CD4-positive, alpha-beta T cell (primary cell): ENCODE results near the gene TCF12. TPM values are rescaled to one million over a fixed set of nuclear protein-coding genes. Genes with fewer than 3 reads are reported as not detected.

Source experiments
- ATAC-seq: fragments of 200-7000 bp; cut with Tn5 transposase; one replicate; pipeline ENCODE4 v1.10.0; 2022; ENCODE audit warnings: mild to moderate bottlenecking; ENCODE audit not compliant: poor library complexity
- CTCF ChIA-PET: fragments of 350-600 bp; sonication (Branson Sonifier 250); formaldehyde crosslinking; loops from one replicate; lab custom pipeline; 2021; ENCODE audit warnings: antibody characterized with exemption, inconsistent platforms; lab: Charles Lee
- POLR2A ChIA-PET: fragments of 350-600 bp; sonication (Branson Sonifier 250); formaldehyde crosslinking; loops from one replicate; lab custom pipeline; 2021; ENCODE audit warnings: antibody characterized with exemption, inconsistent platforms; lab: Charles Lee
- DNase-seq, 14 experiments: peaks; one replicate each; pipeline ENCODE4 v3.0.0-alpha.2; 2013 to 2020; ENCODE audit warnings: mixed read lengths in 2 of 14
- H3K27ac ChIP-seq, 2 donors: one replicate each; pipeline versions ENCODE4 v1.5.1 to v1.7.0; 2013; ENCODE audit warnings: low read length in 2 of 2, low read depth in 1 of 2, mild to moderate bottlenecking in 1 of 2
- H3K27me3 ChIP-seq, 2 experiments: 1 replicate in 1 of 2; 2 replicates in 1 of 2; pipeline versions ENCODE4 v1.6.1 to v1.7.0; 2013; ENCODE audit warnings: low read length in 2 of 2, control low read depth in 1 of 2, mild to moderate bottlenecking in 1 of 2, moderate library complexity in 1 of 2; ENCODE audit not compliant: insufficient read depth in 2 of 2, control insufficient read depth in 1 of 2
- H3K36me3 ChIP-seq: one replicate; pipeline ENCODE4 v1.6.1; 2013; ENCODE audit warnings: low read length, control low read depth; ENCODE audit not compliant: insufficient read depth
- H3K4me1 ChIP-seq: one replicate; pipeline ENCODE4 v1.6.1; 2013; ENCODE audit warnings: low read length, control low read depth; ENCODE audit not compliant: insufficient read depth
- H3K4me3 ChIP-seq: one replicate; pipeline ENCODE4 v1.5.1; 2013; ENCODE audit warnings: mild to moderate bottlenecking, low read length, moderate library complexity
- H3K9me3 ChIP-seq, 2 experiments: 1 replicate in 1 of 2; 2 replicates in 1 of 2; pipeline versions ENCODE4 v1.6.1 to v1.7.0; 2013; ENCODE audit warnings: low read length in 2 of 2, mild to moderate bottlenecking in 2 of 2, control low read depth in 1 of 2, moderate library complexity in 1 of 2; ENCODE audit not compliant: control insufficient read depth in 1 of 2, insufficient read depth in 1 of 2
- H3K27ac Mint-ChIP-seq: one replicate; pipeline ENCODE4 v1.8.0; 2020; ENCODE audit warnings: mixed read lengths
- H3K27me3 Mint-ChIP-seq: one replicate; pipeline ENCODE4 v1.8.0; 2021; ENCODE audit warnings: mixed read lengths
- H3K36me3 Mint-ChIP-seq: one replicate; pipeline ENCODE4 v1.8.0; 2021; ENCODE audit warnings: low read depth, mixed read lengths
- H3K4me1 Mint-ChIP-seq: one replicate; pipeline ENCODE4 v1.8.0; 2021; ENCODE audit warnings: low read depth, mixed read lengths
- H3K4me3 Mint-ChIP-seq: one replicate; pipeline ENCODE4 v1.8.0; 2020; ENCODE audit warnings: mild to moderate bottlenecking, mixed read lengths
- H3K9me3 Mint-ChIP-seq: one replicate; pipeline ENCODE4 v1.8.0; 2020; ENCODE audit warnings: mixed read lengths
- CTCF ChIP-seq: fragments of 200-600 bp; IDR thresholded peaks from one replicate; pipeline ENCODE4 v1.8.0; 2022; ENCODE audit warnings: antibody characterized with exemption, mild to moderate bottlenecking
- intact Hi-C, 2 experiments: fragments of 100-400 bp; cut with DNase I in 1 of 2; cut with micrococcal nuclease in 1 of 2; formaldehyde crosslinking; loops; one replicate each; pipeline versions ENCODE4 v1.15.1 to v1.9.0; 2023 to 2025; cut with DNase I, micrococcal nuclease
- total RNA-seq, 174 experiments: library from RNA in 2 of 174; stranded (reverse) in 2 of 174; gene quantifications; one replicate each; pipeline ENCODE4 v1.2.3 and lab custom pipeline; 2021 to 2026

TCF12 gene
- total RNA-seq, 2 experiments from 2014 or later = 54.0 TPM

- no peaks in the 10 kb centered on the region for H3K36me3 ChIP-seq
- Mint-ChIP-seq H3K4me1 (peaks cover 43% of the 10 kb centered on the region), H3K27me3 (no peaks in the 10 kb centered on the region), H3K4me3 (no peak overlapping the region), H3K36me3 (peaks cover 10% of the 10 kb centered on the region), H3K27ac (no peak overlapping the region), H3K9me3 (no peaks in the 10 kb centered on the region)
- ATAC-seq (no peak), DNase-seq (no peak)
- H3K4me1 ChIP-seq = no peaks in the 10 kb centered on the region
- CTCF ChIA-PET = no interaction called here
- no peak for TF ChIP-seq CTCF
- POLR2A ChIA-PET = no interaction called here
- no peaks in the 10 kb centered on the region for H3K27me3 ChIP-seq
- H3K4me3 ChIP-seq = no peak overlapping the region
- no peaks in the 10 kb centered on the region for H3K9me3 ChIP-seq
- H3K27ac ChIP-seq = no peak overlapping the region
- intact Hi-C loops = no loop called here
Measured at GRCh38 chr15:57086857-57087427, 168.5 kb downstream of the TCF12 start.

GRCh38 chr15:57089815-57090495 lies 171.5 kb downstream of the TCF12 start:
- peaks cover 40% of the 10 kb centered on the region for H3K36me3 Mint-ChIP-seq
- POLR2A ChIA-PET = no interaction called here
- H3K27me3 ChIP-seq = no peaks in the 10 kb centered on the region
- peaks cover 7% of the 10 kb centered on the region for H3K36me3 ChIP-seq
- CTCF ChIA-PET = no interaction called here
- H3K4me1 Mint-ChIP-seq = peaks cover 49% of the 10 kb centered on the region
- no peak overlapping the region for H3K4me3 Mint-ChIP-seq
- H3K27me3 Mint-ChIP-seq = no peaks in the 10 kb centered on the region
- H3K27ac Mint-ChIP-seq = no peak overlapping the region
- TF ChIP-seq CTCF = no peak
- no peaks in the 10 kb centered on the region for H3K4me1 ChIP-seq
- H3K27ac ChIP-seq = no peak overlapping the region
- DNase-seq (no peak), ATAC-seq (no peak)
- no peak overlapping the region for H3K4me3 ChIP-seq
- no peaks in the 10 kb centered on the region for H3K9me3 ChIP-seq
- intact Hi-C loops = no loop called here
- no peaks in the 10 kb centered on the region for H3K9me3 Mint-ChIP-seq

- POLR2A ChIA-PET = no interaction called here
Measured at GRCh38 chr15:57090496-57090859, 172.0 kb downstream of the TCF12 start.

More at GRCh38 chr15:57090496-57090859, 172.0 kb downstream of the TCF12 start:
- intact Hi-C loops = no loop called here
- no peak overlapping the region for H3K27ac Mint-ChIP-seq
- H3K36me3 Mint-ChIP-seq = peaks cover 46% of the 10 kb centered on the region
- DNase-seq (no peak), ATAC-seq (no peak)
- H3K4me1 ChIP-seq = no peaks in the 10 kb centered on the region
- TF ChIP-seq CTCF = no peak
- no peaks in the 10 kb centered on the region for H3K27me3 ChIP-seq
- CTCF ChIA-PET = no interaction called here
- no peaks in the 10 kb centered on the region for H3K27me3 Mint-ChIP-seq
- H3K4me3 ChIP-seq = no peak overlapping the region
- H3K4me1 Mint-ChIP-seq = peaks cover 49% of the 10 kb centered on the region
- no peak overlapping the region for H3K27ac ChIP-seq
- no peaks in the 10 kb centered on the region for H3K9me3 ChIP-seq
- peaks cover 7% of the 10 kb centered on the region for H3K36me3 ChIP-seq
- no peaks in the 10 kb centered on the region for H3K9me3 Mint-ChIP-seq
- no peak overlapping the region for H3K4me3 Mint-ChIP-seq
